ENCODE data around the gene ANKRD33B. TPM values are rescaled to one million over a fixed set of nuclear protein-coding genes. Genes with fewer than 3 reads are reported as not detected.

Gene ANKRD33B
- total and polyA plus RNA-seq, 9 of the 15 experiments (the other 6 are each of a cell fraction or from before 2014, with no cell fraction given): 0.10 to 1.7 (median 0.40) TPM

- TF ChIP-seq GTF2F1 (IDR thresholded peaks at IDR 0.05; ENCODE audit: low read depth, low read length): no peak
- 0 out of 2 replicates have a peak, but pooled peaks have one; percentile 59 for TF ChIP-seq ZNF274 (IDR thresholded peaks at IDR 0.05; ENCODE audit: borderline replicate concordance, low read depth, low read length)
- TF ChIP-seq TFE3 (CRISPR knock-in tag; IDR thresholded peaks at IDR 0.05): no peak; the same call in 1 of the 2 replicates
- TF ChIP-seq ZNF76 (CRISPR knock-in tag; IDR thresholded peaks at IDR 0.05; ENCODE audit: borderline replicate concordance): peak; percentile 54; the same call in 1 of the 2 replicates
- TF ChIP-seq, protein P1, sequence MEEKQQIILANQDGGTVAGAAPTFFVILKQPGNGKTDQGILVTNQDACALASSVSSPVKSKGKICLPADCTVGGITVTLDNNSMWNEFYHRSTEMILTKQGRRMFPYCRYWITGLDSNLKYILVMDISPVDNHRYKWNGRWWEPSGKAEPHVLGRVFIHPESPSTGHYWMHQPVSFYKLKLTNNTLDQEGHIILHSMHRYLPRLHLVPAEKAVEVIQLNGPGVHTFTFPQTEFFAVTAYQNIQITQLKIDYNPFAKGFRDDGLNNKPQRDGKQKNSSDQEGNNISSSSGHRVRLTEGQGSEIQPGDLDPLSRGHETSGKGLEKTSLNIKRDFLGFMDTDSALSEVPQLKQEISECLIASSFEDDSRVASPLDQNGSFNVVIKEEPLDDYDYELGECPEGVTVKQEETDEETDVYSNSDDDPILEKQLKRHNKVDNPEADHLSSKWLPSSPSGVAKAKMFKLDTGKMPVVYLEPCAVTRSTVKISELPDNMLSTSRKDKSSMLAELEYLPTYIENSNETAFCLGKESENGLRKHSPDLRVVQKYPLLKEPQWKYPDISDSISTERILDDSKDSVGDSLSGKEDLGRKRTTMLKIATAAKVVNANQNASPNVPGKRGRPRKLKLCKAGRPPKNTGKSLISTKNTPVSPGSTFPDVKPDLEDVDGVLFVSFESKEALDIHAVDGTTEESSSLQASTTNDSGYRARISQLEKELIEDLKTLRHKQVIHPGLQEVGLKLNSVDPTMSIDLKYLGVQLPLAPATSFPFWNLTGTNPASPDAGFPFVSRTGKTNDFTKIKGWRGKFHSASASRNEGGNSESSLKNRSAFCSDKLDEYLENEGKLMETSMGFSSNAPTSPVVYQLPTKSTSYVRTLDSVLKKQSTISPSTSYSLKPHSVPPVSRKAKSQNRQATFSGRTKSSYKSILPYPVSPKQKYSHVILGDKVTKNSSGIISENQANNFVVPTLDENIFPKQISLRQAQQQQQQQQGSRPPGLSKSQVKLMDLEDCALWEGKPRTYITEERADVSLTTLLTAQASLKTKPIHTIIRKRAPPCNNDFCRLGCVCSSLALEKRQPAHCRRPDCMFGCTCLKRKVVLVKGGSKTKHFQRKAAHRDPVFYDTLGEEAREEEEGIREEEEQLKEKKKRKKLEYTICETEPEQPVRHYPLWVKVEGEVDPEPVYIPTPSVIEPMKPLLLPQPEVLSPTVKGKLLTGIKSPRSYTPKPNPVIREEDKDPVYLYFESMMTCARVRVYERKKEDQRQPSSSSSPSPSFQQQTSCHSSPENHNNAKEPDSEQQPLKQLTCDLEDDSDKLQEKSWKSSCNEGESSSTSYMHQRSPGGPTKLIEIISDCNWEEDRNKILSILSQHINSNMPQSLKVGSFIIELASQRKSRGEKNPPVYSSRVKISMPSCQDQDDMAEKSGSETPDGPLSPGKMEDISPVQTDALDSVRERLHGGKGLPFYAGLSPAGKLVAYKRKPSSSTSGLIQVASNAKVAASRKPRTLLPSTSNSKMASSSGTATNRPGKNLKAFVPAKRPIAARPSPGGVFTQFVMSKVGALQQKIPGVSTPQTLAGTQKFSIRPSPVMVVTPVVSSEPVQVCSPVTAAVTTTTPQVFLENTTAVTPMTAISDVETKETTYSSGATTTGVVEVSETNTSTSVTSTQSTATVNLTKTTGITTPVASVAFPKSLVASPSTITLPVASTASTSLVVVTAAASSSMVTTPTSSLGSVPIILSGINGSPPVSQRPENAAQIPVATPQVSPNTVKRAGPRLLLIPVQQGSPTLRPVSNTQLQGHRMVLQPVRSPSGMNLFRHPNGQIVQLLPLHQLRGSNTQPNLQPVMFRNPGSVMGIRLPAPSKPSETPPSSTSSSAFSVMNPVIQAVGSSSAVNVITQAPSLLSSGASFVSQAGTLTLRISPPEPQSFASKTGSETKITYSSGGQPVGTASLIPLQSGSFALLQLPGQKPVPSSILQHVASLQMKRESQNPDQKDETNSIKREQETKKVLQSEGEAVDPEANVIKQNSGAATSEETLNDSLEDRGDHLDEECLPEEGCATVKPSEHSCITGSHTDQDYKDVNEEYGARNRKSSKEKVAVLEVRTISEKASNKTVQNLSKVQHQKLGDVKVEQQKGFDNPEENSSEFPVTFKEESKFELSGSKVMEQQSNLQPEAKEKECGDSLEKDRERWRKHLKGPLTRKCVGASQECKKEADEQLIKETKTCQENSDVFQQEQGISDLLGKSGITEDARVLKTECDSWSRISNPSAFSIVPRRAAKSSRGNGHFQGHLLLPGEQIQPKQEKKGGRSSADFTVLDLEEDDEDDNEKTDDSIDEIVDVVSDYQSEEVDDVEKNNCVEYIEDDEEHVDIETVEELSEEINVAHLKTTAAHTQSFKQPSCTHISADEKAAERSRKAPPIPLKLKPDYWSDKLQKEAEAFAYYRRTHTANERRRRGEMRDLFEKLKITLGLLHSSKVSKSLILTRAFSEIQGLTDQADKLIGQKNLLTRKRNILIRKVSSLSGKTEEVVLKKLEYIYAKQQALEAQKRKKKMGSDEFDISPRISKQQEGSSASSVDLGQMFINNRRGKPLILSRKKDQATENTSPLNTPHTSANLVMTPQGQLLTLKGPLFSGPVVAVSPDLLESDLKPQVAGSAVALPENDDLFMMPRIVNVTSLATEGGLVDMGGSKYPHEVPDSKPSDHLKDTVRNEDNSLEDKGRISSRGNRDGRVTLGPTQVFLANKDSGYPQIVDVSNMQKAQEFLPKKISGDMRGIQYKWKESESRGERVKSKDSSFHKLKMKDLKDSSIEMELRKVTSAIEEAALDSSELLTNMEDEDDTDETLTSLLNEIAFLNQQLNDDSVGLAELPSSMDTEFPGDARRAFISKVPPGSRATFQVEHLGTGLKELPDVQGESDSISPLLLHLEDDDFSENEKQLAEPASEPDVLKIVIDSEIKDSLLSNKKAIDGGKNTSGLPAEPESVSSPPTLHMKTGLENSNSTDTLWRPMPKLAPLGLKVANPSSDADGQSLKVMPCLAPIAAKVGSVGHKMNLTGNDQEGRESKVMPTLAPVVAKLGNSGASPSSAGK (IDR thresholded peaks at IDR 0.05): peak; percentile 70
- TF ChIP-seq, protein P2, sequence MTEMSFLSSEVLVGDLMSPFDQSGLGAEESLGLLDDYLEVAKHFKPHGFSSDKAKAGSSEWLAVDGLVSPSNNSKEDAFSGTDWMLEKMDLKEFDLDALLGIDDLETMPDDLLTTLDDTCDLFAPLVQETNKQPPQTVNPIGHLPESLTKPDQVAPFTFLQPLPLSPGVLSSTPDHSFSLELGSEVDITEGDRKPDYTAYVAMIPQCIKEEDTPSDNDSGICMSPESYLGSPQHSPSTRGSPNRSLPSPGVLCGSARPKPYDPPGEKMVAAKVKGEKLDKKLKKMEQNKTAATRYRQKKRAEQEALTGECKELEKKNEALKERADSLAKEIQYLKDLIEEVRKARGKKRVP (CRISPR knock-in tag; IDR thresholded peaks at IDR 0.05): 0 out of 2 replicates have a peak, but pooled peaks have one; percentile 41
- TF ChIP-seq DACH1 (IDR thresholded peaks at IDR 0.05; ENCODE audit: partially characterized antibody): peak; percentile 23
- TF ChIP-seq ZNF311 (CRISPR knock-in tag; IDR thresholded peaks at IDR 0.05): peak; percentile 86
- TF ChIP-seq FOXA1 (IDR thresholded peaks at IDR 0.05; ENCODE audit: borderline replicate concordance): no peak
- no peak for TF ChIP-seq NR2C2 (CRISPR knock-in tag; IDR thresholded peaks at IDR 0.05)
- TF ChIP-seq NR2C2 (tag; IDR thresholded peaks at IDR 0.05): peak; percentile 58
- TF ChIP-seq GATAD2A (IDR thresholded peaks at IDR 0.05): peak; percentile 96; the same call in 1 of the 2 replicates
- TF ChIP-seq ZNF707 (CRISPR knock-in tag; conservative IDR thresholded peaks at IDR 0.05): no peak
- TF ChIP-seq ZBED1 (IDR thresholded peaks at IDR 0.05): peak; percentile 93
- TF ChIP-seq ILF3 (IDR thresholded peaks at IDR 0.05; ENCODE audit: borderline replicate concordance): 0 out of 2 replicates have a peak, but pooled peaks have one; percentile 60
Observed at GRCh38 chr5:10588779-10589447, 25.0 kb downstream of the ANKRD33B start (continued).

All from K562 (cell line).